ENCODE data around the gene FAM170B. TPM values are rescaled to one million over a fixed set of nuclear protein-coding genes. Genes with fewer than 3 reads are reported as not detected.

Gene FAM170B
- total and polyA plus RNA-seq, 9 of the 15 experiments (the other 6 are each of a cell fraction or from before 2014, with no cell fraction given) = 0.11 to 0.21 TPM; not detected in 7

GRCh38 chr10:49115015-49115795, 18.6 kb downstream of the FAM170B start, which contains the start of gene VSTM4 (continued):
- peak in 1 of 3 experiments; percentile 22; a peak in 1 of 6 replicates for TF ChIP-seq CTCF (IDR thresholded peaks at IDR 0.05 in 2 of 3, conservative IDR thresholded peaks at IDR 0.05 in 1 of 3; ENCODE audit: insufficient read depth in 2 of 3, low read depth in 1 of 3, low read length in 3 of 3)
- TF ChIP-seq CREB3L1 (IDR thresholded peaks at IDR 0.05; ENCODE audit: borderline replicate concordance, low read depth) = no peak
- no peak for TF ChIP-seq NR3C1 (CRISPR knock-in tag; IDR thresholded peaks at IDR 0.05)
- TF ChIP-seq YY1 (IDR thresholded peaks at IDR 0.05; ENCODE audit: borderline replicate concordance in 1 of 3, control insufficient read depth in 1 of 3, extremely low read depth in 1 of 3, insufficient read depth in 3 of 3, insufficient read length in 1 of 3, insufficient replicate concordance in 2 of 3, low read depth in 1 of 3, low read length in 2 of 3) = no peak
- TF ChIP-seq ZNF79 (CRISPR knock-in tag; IDR thresholded peaks at IDR 0.05; ENCODE audit: low read depth) = no peak
- no peak for TF ChIP-seq SRSF7 (optimal IDR thresholded peaks at IDR 0.05; ENCODE audit: low read depth, low read length)
- TF ChIP-seq ZBTB34 (CRISPR knock-in tag; IDR thresholded peaks at IDR 0.05) = no peak
- TF ChIP-seq ZNF668 (CRISPR knock-in tag; IDR thresholded peaks at IDR 0.05) = no peak
- TF ChIP-seq HDAC2 (IDR thresholded peaks at IDR 0.05) = peak; percentile 79; the same call in 1 of the 2 replicates
- no peak for TF ChIP-seq TCF3 (CRISPR knock-in tag; IDR thresholded peaks at IDR 0.05)
- no peak for TF ChIP-seq KLF1 (tag; IDR thresholded peaks at IDR 0.05)
- no peak for TF ChIP-seq MAFG (tag; conservative IDR thresholded peaks at IDR 0.05)
- TF ChIP-seq ERF (CRISPR knock-in tag; IDR thresholded peaks at IDR 0.05) = no peak
- peak; percentile 91 for TF ChIP-seq ESRRA (IDR thresholded peaks at IDR 0.05; ENCODE audit: borderline replicate concordance, low read depth)
- TF ChIP-seq FOSL1 (tag; conservative IDR thresholded peaks at IDR 0.05) = peak; percentile 69; the same call in 1 of the 2 replicates
- TF ChIP-seq NR4A1 (CRISPR knock-in tag; IDR thresholded peaks at IDR 0.05) = no peak
- TF ChIP-seq NR4A1 (tag; IDR thresholded peaks at IDR 0.05) = no peak
- TF ChIP-seq CTCFL (IDR thresholded peaks at IDR 0.05; ENCODE audit: borderline replicate concordance, insufficient read depth, low read depth, low read length, poor library complexity, severe bottlenecking) = peak; percentile 53
- TF ChIP-seq KDM5B (IDR thresholded peaks at IDR 0.05; ENCODE audit: insufficient replicate concordance, low read depth, low read length) = no peak
- TF ChIP-seq ADNP (tag; IDR thresholded peaks at IDR 0.05) = peak; percentile 97

All from K562 (cell line).